Coronary artery (tissue), 2 donors: Measurements from ENCODE around the gene RHBDD3.

Source experiments
- DNase-seq: peaks from one replicate; pipeline ENCODE4 v3.0.0-alpha.2; 2017; ENCODE audit warnings: low spot score
- H3K27ac ChIP-seq, 2 donors: fragments of 200-600 bp; sonication (generic); one replicate each; pipeline ENCODE4 v1.5.1; 2016 to 2019
- H3K4me3 ChIP-seq: fragments of 200-600 bp; sonication (generic); 2 replicates; pipeline ENCODE4 v1.5.1; 2016; ENCODE audit warnings: mild to moderate bottlenecking, moderate library complexity
- TF ChIP-seq, protein P1 (sequence below): fragments of 200-600 bp; sonication (generic); IDR thresholded peaks from one replicate; pipeline ENCODE4 v1.5.1; 2019; ENCODE audit warnings: antibody characterized with exemption

RHBDD3 gene

DNA sequence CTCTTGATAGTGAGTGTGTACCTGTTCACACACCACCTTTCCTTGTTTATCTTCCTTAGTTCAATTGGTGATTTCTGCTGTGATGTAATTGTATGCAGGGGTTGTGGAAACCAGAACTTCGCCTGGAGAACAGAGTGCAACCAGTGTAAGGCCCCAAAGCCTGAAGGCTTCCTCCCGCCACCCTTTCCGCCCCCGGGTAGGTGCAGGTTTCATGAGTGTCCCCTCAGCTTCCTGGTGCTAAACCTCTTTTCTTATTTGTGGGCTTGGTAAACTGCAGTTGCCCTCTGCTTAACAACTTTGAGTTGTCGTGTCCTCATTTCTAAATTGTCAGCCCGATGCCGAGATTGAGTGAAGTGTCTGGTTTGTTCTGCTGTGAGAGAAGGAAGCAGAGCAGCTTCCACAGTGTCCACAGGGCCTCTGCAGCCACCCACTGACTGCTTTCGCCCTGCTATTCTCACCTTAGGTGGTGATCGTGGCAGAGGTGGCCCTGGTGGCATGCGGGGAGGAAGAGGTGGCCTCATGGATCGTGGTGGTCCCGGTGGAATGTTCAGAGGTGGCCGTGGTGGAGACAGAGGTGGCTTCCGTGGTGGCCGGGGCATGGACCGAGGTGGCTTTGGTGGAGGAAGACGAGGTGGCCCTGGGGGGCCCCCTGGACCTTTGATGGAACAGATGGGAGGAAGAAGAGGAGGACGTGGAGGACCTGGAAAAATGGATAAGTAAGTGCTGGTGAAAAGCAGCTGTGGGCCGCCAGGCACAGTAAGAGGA lies 31.5 kb upstream of the RHBDD3 start:
- DNase-seq = no peak
- H3K27ac ChIP-seq = no peak overlapping the region
- TF ChIP-seq, protein P1, sequence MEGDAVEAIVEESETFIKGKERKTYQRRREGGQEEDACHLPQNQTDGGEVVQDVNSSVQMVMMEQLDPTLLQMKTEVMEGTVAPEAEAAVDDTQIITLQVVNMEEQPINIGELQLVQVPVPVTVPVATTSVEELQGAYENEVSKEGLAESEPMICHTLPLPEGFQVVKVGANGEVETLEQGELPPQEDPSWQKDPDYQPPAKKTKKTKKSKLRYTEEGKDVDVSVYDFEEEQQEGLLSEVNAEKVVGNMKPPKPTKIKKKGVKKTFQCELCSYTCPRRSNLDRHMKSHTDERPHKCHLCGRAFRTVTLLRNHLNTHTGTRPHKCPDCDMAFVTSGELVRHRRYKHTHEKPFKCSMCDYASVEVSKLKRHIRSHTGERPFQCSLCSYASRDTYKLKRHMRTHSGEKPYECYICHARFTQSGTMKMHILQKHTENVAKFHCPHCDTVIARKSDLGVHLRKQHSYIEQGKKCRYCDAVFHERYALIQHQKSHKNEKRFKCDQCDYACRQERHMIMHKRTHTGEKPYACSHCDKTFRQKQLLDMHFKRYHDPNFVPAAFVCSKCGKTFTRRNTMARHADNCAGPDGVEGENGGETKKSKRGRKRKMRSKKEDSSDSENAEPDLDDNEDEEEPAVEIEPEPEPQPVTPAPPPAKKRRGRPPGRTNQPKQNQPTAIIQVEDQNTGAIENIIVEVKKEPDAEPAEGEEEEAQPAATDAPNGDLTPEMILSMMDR = no peak
- H3K4me3 ChIP-seq = no peak overlapping the region

DNA sequence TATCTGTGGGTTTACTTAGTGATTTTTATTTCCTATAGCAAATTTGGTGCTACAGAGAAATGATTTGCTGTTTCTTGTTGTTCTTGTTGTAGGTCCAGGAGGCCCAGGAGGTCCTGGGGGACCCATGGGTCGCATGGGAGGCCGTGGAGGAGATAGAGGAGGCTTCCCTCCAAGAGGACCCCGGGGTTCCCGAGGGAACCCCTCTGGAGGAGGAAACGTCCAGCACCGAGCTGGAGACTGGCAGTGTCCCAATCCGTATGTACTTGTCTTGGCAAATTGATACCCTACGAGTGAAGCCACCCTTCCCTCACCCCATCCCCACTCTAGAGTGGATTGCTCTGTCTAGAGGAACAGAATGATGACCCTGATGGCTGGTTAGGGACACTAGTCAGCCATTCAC lies 30.9 kb upstream of the RHBDD3 start:
- DNase-seq = no peak

DNA sequence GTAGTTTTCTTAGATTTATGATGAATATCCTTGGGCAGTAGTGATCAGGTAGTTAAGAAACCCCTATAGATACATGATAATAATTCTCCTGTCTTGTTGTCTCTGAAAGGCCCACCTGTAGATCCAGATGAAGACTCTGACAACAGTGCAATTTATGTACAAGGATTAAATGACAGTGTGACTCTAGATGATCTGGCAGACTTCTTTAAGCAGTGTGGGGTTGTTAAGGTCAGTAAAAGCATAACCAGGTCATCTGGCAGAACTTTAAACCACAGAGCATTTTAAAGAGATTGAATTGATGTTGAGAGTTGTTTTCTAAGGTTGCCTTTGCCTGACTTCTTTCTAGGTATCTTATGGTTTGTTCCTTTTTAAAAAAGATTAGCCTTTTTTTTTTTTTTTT lies 24.6 kb upstream of the RHBDD3 start:
- TF ChIP-seq, protein P1 = no peak
- DNase-seq = no peak
- Histone ChIP-seq H3K27ac (no peak overlapping the region), H3K4me3 (no peak overlapping the region)

More for the DNA sequence above, 30.9 kb upstream of the RHBDD3 start:
- TF ChIP-seq, protein P1 = no peak
- Histone ChIP-seq H3K27ac (no peak overlapping the region), H3K4me3 (no peak overlapping the region)

DNA sequence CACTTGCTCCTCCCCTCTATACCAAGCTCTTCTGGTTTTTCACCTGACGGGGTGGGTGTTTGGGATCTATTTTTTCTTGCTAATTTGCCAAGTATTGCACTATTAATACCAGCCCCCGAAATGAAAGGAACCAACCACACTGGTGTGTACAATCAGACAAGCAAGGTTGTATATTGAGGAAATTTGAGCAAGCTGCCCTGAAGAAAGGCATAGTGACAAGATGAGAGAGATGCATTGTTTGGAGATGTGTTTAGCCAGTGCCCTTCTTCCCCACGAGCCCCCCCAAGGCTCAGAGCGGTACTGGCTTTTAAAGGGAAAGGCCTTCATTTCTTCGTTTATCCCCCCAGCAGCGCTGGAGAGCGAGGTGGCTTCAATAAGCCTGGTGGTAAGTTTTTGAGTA lies 23.4 kb upstream of the RHBDD3 start:
- no peak overlapping the region for H3K4me3 ChIP-seq
- no peak overlapping the region for H3K27ac ChIP-seq
- no peak for DNase-seq
- TF ChIP-seq, protein P1 = no peak

DNA sequence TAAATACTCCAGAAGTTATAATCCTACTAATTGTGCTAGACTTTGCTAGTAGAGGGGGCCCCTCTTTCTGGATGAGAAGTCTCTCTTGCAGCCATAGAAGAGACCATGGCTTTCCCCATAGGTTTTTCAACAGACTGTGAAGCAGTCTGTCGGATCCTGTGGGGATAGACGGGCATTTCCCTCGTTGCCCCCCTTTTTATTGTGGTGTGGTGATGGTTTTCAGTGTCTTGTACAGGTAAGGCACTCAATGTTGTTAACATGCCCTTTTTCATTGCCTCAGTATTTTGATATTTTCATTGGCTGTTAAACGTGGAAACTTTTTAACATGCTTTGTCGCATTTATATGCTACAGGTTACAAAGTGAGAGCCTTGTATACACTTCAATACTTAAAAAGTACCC lies 22.3 kb upstream of the RHBDD3 start:
- TF ChIP-seq, protein P1 = no peak
- Histone ChIP-seq H3K4me3 (no peak overlapping the region), H3K27ac (no peak overlapping the region)
- DNase-seq = no peak

DNA sequence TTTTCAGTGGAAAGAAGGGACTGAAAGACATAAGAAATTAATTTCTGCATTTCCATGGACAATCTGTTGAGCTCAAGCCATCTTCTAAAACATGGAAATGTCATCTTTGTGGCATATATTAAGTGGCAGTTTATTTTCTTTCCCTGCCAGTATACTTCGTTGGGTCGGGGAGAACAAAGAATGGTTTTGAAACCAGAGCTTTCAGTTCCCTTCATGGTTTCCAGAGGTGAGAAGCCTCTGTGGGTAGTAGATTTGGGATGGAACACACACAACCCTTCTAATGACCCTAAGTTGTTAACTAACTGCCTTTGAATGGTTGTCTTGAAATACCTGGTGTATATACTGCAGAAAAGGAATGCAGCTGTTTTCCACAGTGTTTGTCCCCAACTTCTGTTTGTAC lies 21.1 kb upstream of the RHBDD3 start:
- no peak overlapping the region for H3K4me3 ChIP-seq
- TF ChIP-seq, protein P1 = no peak
- DNase-seq = no peak
- H3K27ac ChIP-seq = no peak overlapping the region

DNA sequence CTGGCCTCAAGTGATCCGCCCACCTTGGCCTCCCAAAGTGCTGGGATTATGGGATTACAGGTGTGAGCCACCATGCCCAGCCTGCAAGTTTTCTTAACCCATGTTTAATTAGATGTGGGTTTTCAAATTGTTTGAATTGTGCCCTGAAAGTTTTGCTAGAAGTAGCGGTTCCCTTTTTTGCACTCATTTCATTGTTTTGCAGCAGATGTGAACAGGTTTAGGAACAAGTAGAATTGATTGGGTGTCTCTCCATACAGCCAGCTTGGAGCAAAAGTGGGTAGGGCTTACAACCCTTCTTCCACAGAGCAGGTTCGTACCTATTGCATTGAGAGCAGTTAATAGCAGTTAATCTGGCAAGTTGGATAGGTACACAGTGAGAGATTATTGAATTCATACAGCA lies 16.4 kb upstream of the RHBDD3 start:
- TF ChIP-seq, protein P1 = no peak
- no peak overlapping the region for H3K27ac ChIP-seq
- DNase-seq = no peak
- H3K4me3 ChIP-seq = no peak overlapping the region
